Panc1 (cell line): Measurements from ENCODE around the gene AEBP1. TPM values are rescaled to one million over a fixed set of nuclear protein-coding genes. Genes with fewer than 3 reads are reported as not detected.

ENCODE experiments used
- ATAC-seq: fragments of 200-7000 bp; cut with Tn5 transposase; 2 replicates; pipeline ENCODE4 v1.9.1; 2020; ENCODE audit warnings: mild to moderate bottlenecking, moderate library complexity
- BruUV-seq: library from RNA; stranded (reverse); fragments of 400-500 nt; replicated peaks from 2 replicates; lab custom pipeline; 2021; lab: Mats Ljungman, UMichigan
- CTCF ChIA-PET: fragments of 300-600 bp; sonication (Branson Sonifier 250); formaldehyde crosslinking; loops from one replicate; lab custom pipeline; 2022; ENCODE audit warnings: antibody characterized with exemption; lab: Charles Lee
- POLR2A ChIA-PET: fragments of 300-600 bp; sonication (Branson Sonifier 250); formaldehyde crosslinking; loops from one replicate; lab custom pipeline; 2022; ENCODE audit warnings: antibody characterized with exemption; lab: Charles Lee
- DNase-seq: peaks from one replicate; pipeline ENCODE4 v3.0.0-alpha.2; 2010; ENCODE audit warnings: low read depth, low spot score
- H3K27ac ChIP-seq: 2 replicates; pipeline ENCODE4 v1.5.1; 2011; ENCODE audit warnings: mild to moderate bottlenecking, low read length, inconsistent platforms
- H3K27me3 ChIP-seq: fragments of 200-500 bp; sonication (Bioruptor generic); 2 replicates; pipeline ENCODE4 v1.6.0; 2014; ENCODE audit warnings: low read length, inconsistent platforms; ENCODE audit not compliant: control insufficient read depth, insufficient read depth
- H3K36me3 ChIP-seq: fragments of 200-500 bp; sonication (Bioruptor generic); 2 replicates; pipeline ENCODE4 v1.5.1; 2014; ENCODE audit warnings: inconsistent platforms, mild to moderate bottlenecking, low read length, moderate library complexity; ENCODE audit not compliant: control insufficient read depth, insufficient read depth
- H3K4me1 ChIP-seq: 2 replicates; pipeline ENCODE4 v1.5.1; 2011; ENCODE audit warnings: inconsistent platforms, mild to moderate bottlenecking, low read length, moderate library complexity; ENCODE audit not compliant: control insufficient read depth, insufficient read depth
- H3K4me3 ChIP-seq, 2 experiments: 2 replicates each; pipeline ENCODE4 v1.5.1; 2011 to 2012; ENCODE audit warnings: low read depth in 2 of 2, low read length in 2 of 2, mild to moderate bottlenecking in 2 of 2, inconsistent platforms in 1 of 2, moderate library complexity in 1 of 2
- H3K9me3 ChIP-seq: fragments of 200-500 bp; sonication (Bioruptor generic); 2 replicates; pipeline ENCODE4 v1.5.1; 2014; ENCODE audit warnings: low read depth, mild to moderate bottlenecking, inconsistent platforms, low read length, moderate library complexity; ENCODE audit not compliant: control insufficient read depth, insufficient read depth
- POLR2AphosphoS5 ChIP-seq: IDR thresholded peaks from 2 replicates; pipeline ENCODE4 v1.6.1; 2012; ENCODE audit warnings: mild to moderate bottlenecking, low read depth, low read length, moderate library complexity
- SIN3A ChIP-seq: IDR thresholded peaks from 2 replicates; pipeline ENCODE4 v1.6.1; 2012; ENCODE audit warnings: low read depth, mild to moderate bottlenecking, low read length, moderate library complexity, borderline replicate concordance; ENCODE audit not compliant: insufficient read depth
- TCF7L2 ChIP-seq: IDR thresholded peaks from 2 replicates; pipeline ENCODE4 v1.6.1; 2011; ENCODE audit warnings: mild to moderate bottlenecking, low read depth, low read length, inconsistent platforms
- in situ Hi-C: cut with HindIII; loops from 2 replicates; pipeline ENCODE4 v1.10.0; 2016; ENCODE audit warnings: low sequenced_read_pairs, low pct_unique_long_range_greater_than_20kb
- intact Hi-C: fragments of 100-400 bp; cut with micrococcal nuclease; formaldehyde crosslinking; loops from one replicate; pipeline ENCODE4 v1.10.0; 2022; ENCODE audit not compliant: unreplicated experiment
- total RNA-seq: library from RNA; stranded (reverse); gene quantifications from one replicate; pipeline ENCODE4 v1.2.1, GENCODE V29; 2021; ENCODE audit not compliant: unreplicated experiment
- TF ChIP-seq, protein P1 (sequence below): fragments of 450-650 bp; IDR thresholded peaks from 2 replicates; pipeline ENCODE4 v1.5.1; 2017; ENCODE audit warnings: mild to moderate bottlenecking
- TF ChIP-seq, protein P2 (sequence below), 2 experiments: IDR thresholded peaks; 2 replicates each; pipeline ENCODE4 v1.6.1; 2011 to 2012; ENCODE audit warnings: low read depth in 2 of 2, control low read depth in 1 of 2, low read length in 1 of 2, mild to moderate bottlenecking in 1 of 2, moderate library complexity in 1 of 2; ENCODE audit not compliant: insufficient read depth in 1 of 2

The AEBP1 gene
- total RNA-seq, 1 experiment from 2014 or later: 0.62 TPM

DNA sequence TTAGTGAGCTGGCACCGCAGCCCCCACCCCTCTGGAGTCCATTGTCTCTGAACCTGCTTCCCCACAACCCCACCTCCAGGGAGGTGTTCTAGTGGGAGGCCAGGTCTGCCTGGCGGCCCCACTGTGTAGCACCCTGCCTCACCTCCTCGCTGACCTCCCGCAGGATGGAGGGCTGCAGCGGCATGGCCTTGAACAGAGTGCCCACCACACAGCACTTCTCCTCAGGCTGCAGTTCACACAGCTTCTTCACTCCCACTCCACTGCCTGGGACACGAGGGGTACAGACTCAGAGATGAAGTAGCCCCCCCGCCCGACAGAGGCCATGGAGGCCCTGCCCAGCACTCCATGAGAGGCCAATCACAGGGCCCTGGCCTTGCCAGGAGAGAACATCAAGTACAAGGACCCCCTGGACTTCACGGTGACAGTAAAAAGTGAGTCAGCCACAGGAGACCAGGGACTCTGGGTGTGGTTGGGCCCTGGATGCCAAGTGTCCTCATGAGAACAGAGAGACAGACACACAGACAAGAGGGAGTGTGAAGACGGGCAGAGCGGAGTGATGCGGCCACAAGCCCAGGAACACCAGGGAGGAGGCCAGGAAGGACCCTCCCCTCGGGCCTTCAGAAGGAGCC is 13.8 kb downstream of the AEBP1 start:
- BruUV-seq: no TSS peak
- H3K27me3 ChIP-seq: no peaks in the 10 kb centered on the region
- ATAC-seq (no peak), DNase-seq (no peak)
- in situ Hi-C loops: no loop called here
- no peak overlapping the region for H3K4me3 ChIP-seq
- intact Hi-C loops: no loop called here
- CTCF ChIA-PET: no interaction called here
- H3K9me3 ChIP-seq: no peaks in the 10 kb centered on the region
- H3K4me1 ChIP-seq: peaks cover 11% of the 10 kb centered on the region
- TF ChIP-seq POLR2AphosphoS5: no peak
- TF ChIP-seq, protein P1, sequence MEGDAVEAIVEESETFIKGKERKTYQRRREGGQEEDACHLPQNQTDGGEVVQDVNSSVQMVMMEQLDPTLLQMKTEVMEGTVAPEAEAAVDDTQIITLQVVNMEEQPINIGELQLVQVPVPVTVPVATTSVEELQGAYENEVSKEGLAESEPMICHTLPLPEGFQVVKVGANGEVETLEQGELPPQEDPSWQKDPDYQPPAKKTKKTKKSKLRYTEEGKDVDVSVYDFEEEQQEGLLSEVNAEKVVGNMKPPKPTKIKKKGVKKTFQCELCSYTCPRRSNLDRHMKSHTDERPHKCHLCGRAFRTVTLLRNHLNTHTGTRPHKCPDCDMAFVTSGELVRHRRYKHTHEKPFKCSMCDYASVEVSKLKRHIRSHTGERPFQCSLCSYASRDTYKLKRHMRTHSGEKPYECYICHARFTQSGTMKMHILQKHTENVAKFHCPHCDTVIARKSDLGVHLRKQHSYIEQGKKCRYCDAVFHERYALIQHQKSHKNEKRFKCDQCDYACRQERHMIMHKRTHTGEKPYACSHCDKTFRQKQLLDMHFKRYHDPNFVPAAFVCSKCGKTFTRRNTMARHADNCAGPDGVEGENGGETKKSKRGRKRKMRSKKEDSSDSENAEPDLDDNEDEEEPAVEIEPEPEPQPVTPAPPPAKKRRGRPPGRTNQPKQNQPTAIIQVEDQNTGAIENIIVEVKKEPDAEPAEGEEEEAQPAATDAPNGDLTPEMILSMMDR: no peak
- no peak for TF ChIP-seq TCF7L2
- no peak for TF ChIP-seq SIN3A
- TF ChIP-seq, protein P2, sequence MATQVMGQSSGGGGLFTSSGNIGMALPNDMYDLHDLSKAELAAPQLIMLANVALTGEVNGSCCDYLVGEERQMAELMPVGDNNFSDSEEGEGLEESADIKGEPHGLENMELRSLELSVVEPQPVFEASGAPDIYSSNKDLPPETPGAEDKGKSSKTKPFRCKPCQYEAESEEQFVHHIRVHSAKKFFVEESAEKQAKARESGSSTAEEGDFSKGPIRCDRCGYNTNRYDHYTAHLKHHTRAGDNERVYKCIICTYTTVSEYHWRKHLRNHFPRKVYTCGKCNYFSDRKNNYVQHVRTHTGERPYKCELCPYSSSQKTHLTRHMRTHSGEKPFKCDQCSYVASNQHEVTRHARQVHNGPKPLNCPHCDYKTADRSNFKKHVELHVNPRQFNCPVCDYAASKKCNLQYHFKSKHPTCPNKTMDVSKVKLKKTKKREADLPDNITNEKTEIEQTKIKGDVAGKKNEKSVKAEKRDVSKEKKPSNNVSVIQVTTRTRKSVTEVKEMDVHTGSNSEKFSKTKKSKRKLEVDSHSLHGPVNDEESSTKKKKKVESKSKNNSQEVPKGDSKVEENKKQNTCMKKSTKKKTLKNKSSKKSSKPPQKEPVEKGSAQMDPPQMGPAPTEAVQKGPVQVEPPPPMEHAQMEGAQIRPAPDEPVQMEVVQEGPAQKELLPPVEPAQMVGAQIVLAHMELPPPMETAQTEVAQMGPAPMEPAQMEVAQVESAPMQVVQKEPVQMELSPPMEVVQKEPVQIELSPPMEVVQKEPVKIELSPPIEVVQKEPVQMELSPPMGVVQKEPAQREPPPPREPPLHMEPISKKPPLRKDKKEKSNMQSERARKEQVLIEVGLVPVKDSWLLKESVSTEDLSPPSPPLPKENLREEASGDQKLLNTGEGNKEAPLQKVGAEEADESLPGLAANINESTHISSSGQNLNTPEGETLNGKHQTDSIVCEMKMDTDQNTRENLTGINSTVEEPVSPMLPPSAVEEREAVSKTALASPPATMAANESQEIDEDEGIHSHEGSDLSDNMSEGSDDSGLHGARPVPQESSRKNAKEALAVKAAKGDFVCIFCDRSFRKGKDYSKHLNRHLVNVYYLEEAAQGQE (IDR thresholded peaks at IDR 0.05; ENCODE audit: insufficient read depth in 1 of 2, low read depth in 2 of 2, low read length in 1 of 2): no peak
- no peak overlapping the region for H3K27ac ChIP-seq
- POLR2A ChIA-PET: interaction anchor here (0.6 kb wide), 3 partner anchors 20 to 63 kb away, joined by 3 to 4 read pairs (median 3); no protein-coding TSS in a partner anchor
- H3K36me3 ChIP-seq: peaks cover 19% of the 10 kb centered on the region

GRCh38 chr7:44119829-44120380 is 15.8 kb downstream of the AEBP1 start:
- ChIA-PET POLR2A (no interaction called here), CTCF (no interaction called here)

More at GRCh38 chr7:44119829-44120380, 15.8 kb downstream of the AEBP1 start:
- Histone ChIP-seq H3K4me3 (no peak overlapping the region), H3K27ac (no peak overlapping the region), H3K4me1 (peaks cover 11% of the 10 kb centered on the region), H3K27me3 (no peaks in the 10 kb centered on the region), H3K9me3 (no peaks in the 10 kb centered on the region), H3K36me3 (peaks cover 19% of the 10 kb centered on the region)
- TF ChIP-seq SIN3A: no peak
- TF ChIP-seq TCF7L2: no peak
- TF ChIP-seq, protein P1: no peak
- TF ChIP-seq POLR2AphosphoS5: no peak
- TF ChIP-seq, protein P2 (IDR thresholded peaks at IDR 0.05; ENCODE audit: insufficient read depth in 1 of 2, low read depth in 2 of 2, low read length in 1 of 2): no peak
- intact Hi-C loops (no loop called here), in situ Hi-C loops (no loop called here)
- DNase-seq (no peak), ATAC-seq (no peak)
- no TSS peak for BruUV-seq
